HG02970 (cell line): ENCODE results near the gene NPR1.
"Not testable (repeated sequence)": the region's sequence is repeated elsewhere in the genome, so short reads cannot be mapped to it uniquely, and the experiment has no call there.

Experiments used
- ATAC-seq: cut with Tn5 transposase; IDR thresholded peaks from one replicate; pipeline ENCODE4 v1.9.1; 2021; ENCODE audit warnings: mild to moderate bottlenecking, moderate library complexity, moderate number of reproducible peaks; ENCODE audit not compliant: unreplicated experiment, low FRiP score

Gene NPR1

GRCh38 chr1:153678519-153679336, at the start of gene NPR1:
Gene NPR1, plus strand, starts transcription at chr1:153678688. Its CDS starts 421 bp downstream, at chr1:153679109.
- no peak for ATAC-seq

DNA sequence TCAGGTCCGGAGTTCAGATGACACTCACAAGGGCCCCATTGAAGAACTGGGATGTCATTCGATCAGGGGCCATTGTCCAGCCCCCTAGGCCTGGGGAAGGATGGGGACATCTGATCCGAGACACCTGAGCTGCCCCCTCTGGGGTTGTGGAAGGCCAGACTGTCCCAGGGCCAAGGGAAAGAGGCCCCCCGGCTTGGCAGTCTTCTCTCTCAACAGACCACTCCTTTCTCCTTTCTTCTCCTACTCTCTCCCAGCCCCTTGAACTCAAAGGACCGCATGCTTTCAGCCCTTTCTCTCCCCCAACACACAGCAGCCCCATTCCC, 49.2 kb upstream of the NPR1 start:
- no peak for ATAC-seq

- no peak for ATAC-seq
Observed at GRCh38 chr1:153629971-153630370, 48.5 kb upstream of the NPR1 start.

- ATAC-seq: no peak
Observed at GRCh38 chr1:153630384-153630783, 48.1 kb upstream of the NPR1 start.

GRCh38 chr1:153631047-153632022, 47.2 kb upstream of the NPR1 start:
- no peak for ATAC-seq

DNA sequence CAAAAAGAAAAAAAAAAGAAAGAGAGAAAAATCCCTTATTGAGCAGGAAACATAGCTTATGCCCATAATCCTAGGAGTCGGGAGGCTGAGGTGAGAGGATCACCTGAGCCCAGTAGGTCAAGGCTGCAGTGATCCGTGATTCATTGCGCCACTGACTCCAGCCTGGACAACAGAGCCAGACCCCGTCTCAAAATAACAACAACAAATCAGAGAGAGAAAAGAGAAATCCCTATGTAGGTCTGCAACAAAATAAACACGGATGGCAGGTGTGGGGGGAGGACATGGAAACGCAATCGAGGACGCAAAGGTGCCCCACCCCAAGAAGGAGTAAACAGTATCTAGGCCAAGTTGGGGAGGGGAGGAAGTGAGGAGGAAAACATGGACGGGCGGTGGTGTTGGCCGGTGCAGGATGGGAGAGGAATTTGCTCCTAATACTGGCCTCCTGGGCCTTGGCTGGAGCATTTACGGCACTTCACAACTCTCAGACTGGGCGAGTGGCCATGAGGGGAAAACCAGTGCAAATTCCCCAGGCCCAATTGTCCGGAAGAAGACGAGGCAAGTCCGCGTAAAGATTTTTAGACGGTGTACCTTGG, 45.2 kb upstream of the NPR1 start:
- no peak for ATAC-seq

- peak; percentile 93 for ATAC-seq
Observed at GRCh38 chr1:153633754-153634665, 44.5 kb upstream of the NPR1 start, which contains the start of gene CHTOP. Gene CHTOP, plus strand, starts transcription at chr1:153634066. Its CDS starts 2,523 bp downstream, at chr1:153636589.

GRCh38 chr1:153635872-153636271, 42.6 kb upstream of the NPR1 start:
- no peak for ATAC-seq

GRCh38 chr1:153636312-153636711, 42.2 kb upstream of the NPR1 start:
- no peak for ATAC-seq

DNA sequence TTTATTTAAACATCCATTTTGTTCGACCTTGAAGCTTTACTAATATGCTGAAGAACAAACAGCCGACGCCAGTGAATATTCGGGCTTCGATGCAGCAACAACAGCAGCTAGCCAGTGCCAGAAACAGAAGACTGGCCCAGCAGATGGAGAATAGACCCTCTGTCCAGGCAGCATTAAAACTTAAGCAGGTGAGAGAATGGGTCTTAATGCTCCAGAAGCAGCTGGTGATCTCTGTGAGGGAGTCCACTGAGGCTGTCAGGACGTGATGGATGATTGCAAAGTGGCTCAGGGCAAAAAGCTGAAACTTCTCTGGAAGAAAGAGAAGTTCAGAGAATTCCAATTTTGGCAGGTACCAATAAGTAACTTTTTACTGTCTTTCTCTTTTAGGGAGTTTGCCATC, 40.2 kb upstream of the NPR1 start:
- ATAC-seq: no peak

DNA sequence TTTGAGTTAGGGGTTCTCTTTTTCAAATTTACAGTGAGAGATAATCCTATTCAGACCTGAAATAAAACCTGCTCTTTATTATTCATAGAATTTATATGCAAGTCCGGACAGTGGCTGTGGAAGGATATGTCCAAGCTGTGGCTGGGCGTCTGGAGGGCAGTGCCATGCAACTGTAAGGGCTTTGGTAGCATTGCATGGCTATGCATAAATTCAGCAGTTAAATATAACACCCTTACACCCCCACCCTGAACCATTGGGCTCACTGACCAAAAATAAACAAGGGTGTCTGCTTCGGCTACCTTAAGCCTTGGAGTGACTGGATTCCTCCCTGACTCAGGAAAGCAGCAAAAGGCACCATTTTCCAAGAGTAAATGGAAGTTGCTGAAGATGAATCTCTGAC, 39.2 kb upstream of the NPR1 start:
- ATAC-seq: no peak

GRCh38 chr1:153640213-153640612, 38.3 kb upstream of the NPR1 start:
- not testable (repeated sequence) for ATAC-seq

DNA sequence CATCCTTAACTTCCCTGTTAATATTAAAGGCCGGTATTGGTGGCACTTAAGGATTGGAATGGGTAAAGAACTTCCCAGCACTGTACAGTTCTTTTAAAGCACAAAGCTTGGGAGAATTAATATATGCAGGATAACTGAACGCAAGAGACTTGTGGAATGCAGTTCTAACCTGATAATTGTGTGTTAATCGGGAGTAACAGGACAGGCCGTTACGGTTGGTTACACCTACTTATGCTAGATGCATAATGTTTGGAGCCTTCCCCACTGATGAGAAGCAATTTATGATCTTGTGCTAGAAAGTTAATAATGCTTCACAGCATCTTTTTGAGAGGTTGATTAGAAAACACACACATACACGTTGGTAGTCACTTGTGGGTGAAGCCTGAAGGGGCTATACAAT, 37.6 kb upstream of the NPR1 start:
- no peak for ATAC-seq

DNA sequence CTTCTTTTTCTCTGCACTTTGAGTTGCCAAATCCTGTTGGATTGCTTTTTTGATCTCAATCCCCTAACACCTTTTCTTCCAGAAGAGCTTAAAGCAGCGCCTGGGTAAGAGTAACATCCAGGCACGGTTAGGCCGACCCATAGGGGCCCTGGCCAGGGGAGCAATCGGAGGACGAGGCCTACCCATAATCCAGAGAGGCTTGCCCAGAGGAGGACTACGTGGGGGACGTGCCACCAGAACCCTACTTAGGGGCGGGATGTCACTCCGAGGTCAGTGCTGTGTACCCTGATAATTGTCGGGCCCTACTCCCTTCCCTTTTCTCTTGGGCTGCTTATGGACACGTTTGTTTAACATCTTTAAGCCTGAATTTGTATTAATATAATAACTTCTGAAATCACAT, 36.3 kb upstream of the NPR1 start:
- ATAC-seq: no peak

DNA sequence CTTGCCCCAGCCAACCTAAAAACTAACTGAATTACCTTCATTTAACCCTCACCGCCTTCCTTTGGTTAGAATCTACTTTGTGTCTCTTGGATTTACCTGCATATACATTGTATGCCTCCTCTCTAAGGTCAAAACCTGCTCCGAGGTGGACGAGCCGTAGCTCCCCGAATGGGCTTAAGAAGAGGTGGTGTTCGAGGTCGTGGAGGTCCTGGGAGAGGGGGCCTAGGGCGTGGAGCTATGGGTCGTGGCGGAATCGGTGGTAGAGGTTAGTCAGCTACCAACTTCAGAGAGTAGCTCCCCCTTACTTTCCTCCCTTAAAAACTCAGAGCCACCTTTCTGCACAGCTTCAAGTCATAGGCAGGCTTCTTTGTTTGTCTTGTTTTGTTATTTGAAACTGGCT, 35.4 kb upstream of the NPR1 start:
- ATAC-seq: no peak

- no peak for ATAC-seq
Observed at GRCh38 chr1:153643816-153644215, 34.7 kb upstream of the NPR1 start.

DNA sequence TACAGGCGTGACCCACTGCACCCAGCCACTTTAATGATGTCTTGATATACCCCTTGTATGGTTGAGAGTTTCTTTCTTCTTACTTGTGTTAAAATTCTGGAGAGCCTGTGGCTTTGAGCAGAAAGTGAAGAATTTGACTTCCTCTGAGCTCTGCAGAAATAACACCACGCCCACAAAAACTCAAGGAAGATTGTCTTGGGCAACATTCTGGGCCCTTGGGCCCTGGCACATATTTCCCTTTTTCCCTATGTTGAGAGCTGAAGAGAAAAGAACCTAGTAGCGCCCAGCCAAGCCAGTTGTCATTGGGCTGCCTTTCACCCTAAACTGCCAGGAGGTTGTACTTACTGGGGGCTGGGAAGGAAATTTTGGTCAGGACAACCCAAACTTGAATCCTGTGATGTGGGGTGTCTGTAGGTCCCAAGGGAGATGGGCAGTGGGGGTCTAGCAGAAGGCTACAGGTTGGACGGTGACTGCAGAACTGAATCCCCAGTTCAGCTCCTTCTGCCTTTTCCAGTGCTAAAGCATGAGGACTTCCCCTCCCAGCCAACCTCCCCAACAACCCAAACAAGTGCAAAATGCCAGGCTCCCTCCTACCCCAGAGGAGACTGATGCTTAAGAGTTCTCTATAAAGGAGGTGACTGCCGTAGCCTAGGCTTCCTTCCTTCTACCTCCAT, 31.7 kb upstream of the NPR1 start:
- ATAC-seq: no peak

DNA sequence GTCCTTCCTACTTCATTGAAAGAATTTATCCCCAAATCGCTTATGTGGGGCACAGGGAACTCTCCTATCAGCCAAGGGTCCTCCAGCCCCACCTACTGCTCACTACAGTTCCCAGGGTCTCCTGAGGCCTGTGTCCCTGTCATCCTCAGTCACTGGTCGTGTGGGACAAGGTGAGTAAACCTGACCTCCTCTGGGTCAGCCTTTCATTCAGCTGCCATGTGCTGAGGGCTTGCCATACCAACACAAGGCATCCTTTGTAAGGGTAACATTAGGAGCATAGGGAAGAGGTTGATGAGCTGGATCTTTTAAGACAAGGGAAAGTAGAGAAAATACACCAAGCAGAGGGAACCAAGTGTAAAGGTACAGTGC, 31.2 kb upstream of the NPR1 start:
- ATAC-seq: no peak

GRCh38 chr1:153648000-153648643, 30.4 kb upstream of the NPR1 start:
- no peak for ATAC-seq
